GM23338 (cell line): ENCODE results near the gene SEMA7A.

Experiments
- CREB1 ChIP-seq: fragments of 250-450 bp; sonication (Bioruptor Pico); IDR thresholded peaks from 2 replicates; pipeline ENCODE4 v1.5.0; 2020; ENCODE audit warnings: low read depth, mild to moderate bottlenecking, moderate library complexity
- CTCF ChIP-seq, 2 experiments: fragments of 200-600 bp in 1 of 2; sonication (generic) in 1 of 2; conservative IDR thresholded peaks; 2 replicates each; pipeline versions ENCODE4 v1.5.1 to v1.6.1; 2016 to 2017; ENCODE audit warnings: antibody characterized with exemption in 2 of 2, low read depth in 2 of 2, mild to moderate bottlenecking in 2 of 2, moderate library complexity in 1 of 2
- ETS1 ChIP-seq: IDR thresholded peaks from 2 replicates; pipeline ENCODE4 v1.6.1; 2016; ENCODE audit warnings: antibody characterized with exemption
- EZH2 ChIP-seq: fragments of 200-600 bp; sonication (generic); IDR thresholded peaks from one replicate; pipeline ENCODE4 v1.8.0; 2017; ENCODE audit warnings: antibody characterized with exemption, mild to moderate bottlenecking, low read depth; ENCODE audit not compliant: unreplicated experiment
- EZH2phosphoT487 ChIP-seq: fragments of 200-600 bp; sonication (generic); IDR thresholded peaks from one replicate; pipeline ENCODE4 v1.8.1; 2018; ENCODE audit warnings: antibody characterized with exemption; ENCODE audit not compliant: unreplicated experiment
- JUNB ChIP-seq: IDR thresholded peaks from one replicate; pipeline ENCODE4 v1.6.1; 2016; ENCODE audit warnings: antibody characterized with exemption; ENCODE audit not compliant: unreplicated experiment
- NANOG ChIP-seq: IDR thresholded peaks from 2 replicates; pipeline ENCODE4 v1.6.1; 2016; ENCODE audit warnings: antibody characterized with exemption, borderline replicate concordance
- POLR2AphosphoS5 ChIP-seq: IDR thresholded peaks from 2 replicates; pipeline ENCODE4 v1.6.1; 2016; ENCODE audit warnings: antibody characterized with exemption, low read depth
- REST ChIP-seq: IDR thresholded peaks from one replicate; pipeline ENCODE4 v1.6.1; 2018; ENCODE audit warnings: antibody characterized with exemption; ENCODE audit not compliant: unreplicated experiment
- STAT1 ChIP-seq: IDR thresholded peaks from one replicate; pipeline ENCODE4 v1.6.1; 2016; ENCODE audit warnings: antibody characterized with exemption; ENCODE audit not compliant: unreplicated experiment
- ZNF114 ChIP-seq: fragments of 250-450 bp; sonication (Bioruptor Pico); IDR thresholded peaks from 2 replicates; pipeline ENCODE4 v1.5.0; 2020; ENCODE audit warnings: mild to moderate bottlenecking, moderate library complexity
- ZNF331 ChIP-seq: fragments of 250-450 bp; sonication (Bioruptor Pico); IDR thresholded peaks from 2 replicates; pipeline ENCODE4 v1.5.0; 2020; ENCODE audit warnings: low read depth, mild to moderate bottlenecking, moderate library complexity
- ZNF462 ChIP-seq: fragments of 250-450 bp; sonication (Bioruptor Pico); IDR thresholded peaks from 2 replicates; pipeline ENCODE4 v1.5.0; 2020; ENCODE audit warnings: mild to moderate bottlenecking, moderate library complexity

GRCh38 chr15:74402337-74402841 is 31.4 kb downstream of the SEMA7A start:
- TF ChIP-seq CTCF (conservative IDR thresholded peaks at IDR 0.05; ENCODE audit: low read depth in 2 of 2), result no peak
- TF ChIP-seq EZH2, result no peak
- TF ChIP-seq REST, result no peak
- no peak for TF ChIP-seq POLR2AphosphoS5
- TF ChIP-seq ZNF331 (CRISPR knock-in tag), result no peak
- TF ChIP-seq ZNF114 (CRISPR knock-in tag), result no peak
- no peak for TF ChIP-seq EZH2phosphoT487
- no peak for TF ChIP-seq STAT1
- no peak for TF ChIP-seq JUNB
- no peak for TF ChIP-seq CREB1
- TF ChIP-seq ETS1, result no peak
- no peak for TF ChIP-seq ZNF462 (CRISPR knock-in tag)
- TF ChIP-seq NANOG, result no peak
